ENCODE results near the gene SCO2.

SCO2 gene

DNA sequence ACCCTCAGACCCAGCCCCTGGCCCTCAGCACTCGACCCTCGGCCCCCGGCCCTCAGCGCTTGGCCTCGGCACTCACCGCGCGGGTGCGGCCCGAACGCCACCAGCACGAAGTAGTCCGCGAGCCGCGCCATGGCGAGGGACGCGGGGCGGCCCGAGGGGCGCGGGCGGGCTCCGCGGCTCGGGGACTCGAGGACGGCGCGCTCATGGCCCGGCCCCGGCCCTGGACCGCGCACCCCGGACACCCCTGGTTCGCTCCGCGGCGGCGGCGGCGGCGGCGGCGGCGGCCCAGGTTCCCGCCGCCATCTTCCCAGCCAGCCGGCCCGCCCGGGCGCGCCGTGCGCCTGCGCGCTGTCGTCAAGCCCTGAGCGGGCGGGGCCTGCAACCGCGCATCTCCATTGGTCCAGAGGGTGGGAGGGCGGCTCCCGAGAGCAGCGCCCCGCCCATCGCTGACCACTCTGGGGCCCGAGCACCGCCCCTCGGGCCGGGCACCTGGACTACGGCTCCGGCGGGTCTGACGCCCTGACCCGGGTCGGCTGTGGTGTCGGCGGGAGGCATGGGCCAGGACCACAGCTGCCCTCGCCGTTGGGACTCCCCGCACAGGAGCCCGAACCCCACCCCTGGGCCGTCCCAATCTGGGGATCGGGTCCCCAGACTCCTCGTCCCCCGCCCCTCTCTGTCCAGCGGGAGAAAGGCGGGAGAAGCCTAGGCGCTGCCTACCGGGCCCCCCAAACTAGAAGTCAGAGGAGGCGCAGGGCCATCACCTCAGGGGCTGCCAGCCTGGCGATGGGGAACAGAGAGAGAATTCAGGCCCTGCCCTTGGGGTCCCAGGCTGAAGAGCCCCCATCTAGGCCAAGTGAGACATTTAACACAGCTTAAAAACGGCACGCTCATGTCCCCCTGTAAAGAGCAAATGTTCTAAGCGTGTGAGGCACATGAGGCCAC is 50.4 kb downstream of the SCO2 start, which contains the start of gene SBF1:
TSS of gene SBF1 (minus strand) at position 326 of the 942 bp plus-strand sequence. CDS start at position 131, 195 bp downstream.
- peak; percentile 65 for DNase-seq

DNA sequence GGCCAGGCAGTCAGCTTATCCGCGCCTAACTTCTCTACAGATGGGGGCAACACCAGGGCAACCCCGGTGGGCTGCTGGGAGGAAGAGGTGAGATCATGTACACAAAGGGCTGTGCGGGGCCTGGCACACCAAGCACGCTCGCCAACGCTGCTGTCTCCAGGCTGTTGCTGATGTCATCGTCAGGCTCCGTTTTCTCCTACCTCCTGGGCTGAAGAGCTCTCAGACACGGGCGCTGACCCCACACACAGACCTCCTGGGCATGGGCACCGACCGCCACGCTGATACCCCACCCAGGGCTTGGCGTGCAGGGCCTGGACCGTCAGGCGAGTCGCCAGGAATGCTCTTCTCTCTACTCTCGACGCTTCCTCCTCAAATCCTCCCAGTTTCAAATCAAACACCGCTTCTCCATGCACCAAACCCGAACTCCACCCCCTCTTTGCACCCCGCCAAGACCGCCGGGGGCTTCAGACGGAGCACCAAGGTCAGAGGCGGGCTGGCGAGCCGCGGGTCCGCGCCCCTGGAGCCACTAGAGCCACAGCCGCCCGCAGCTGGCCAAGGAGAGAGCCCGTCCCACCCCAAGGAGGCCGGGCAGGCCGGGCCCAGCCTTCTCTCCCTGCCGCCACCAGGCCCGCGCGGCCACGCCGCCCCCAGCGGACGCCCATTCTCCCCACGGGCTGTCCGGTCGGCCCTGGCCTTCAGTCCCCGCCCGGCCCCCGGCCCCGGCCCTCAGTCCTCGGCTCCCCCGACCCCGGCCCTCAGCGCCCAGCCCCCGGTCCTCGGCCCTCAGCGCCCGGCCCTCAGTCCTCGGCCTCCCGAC is 51.3 kb downstream of the SCO2 start:
- DNase-seq = no peak

All from T1000 (cell line).